Measurements from ENCODE around the gene NDUFC2.
"Not testable (repeated sequence)": the region's sequence is repeated elsewhere in the genome, so short reads cannot be mapped to it uniquely, and the experiment has no call there.

DNA sequence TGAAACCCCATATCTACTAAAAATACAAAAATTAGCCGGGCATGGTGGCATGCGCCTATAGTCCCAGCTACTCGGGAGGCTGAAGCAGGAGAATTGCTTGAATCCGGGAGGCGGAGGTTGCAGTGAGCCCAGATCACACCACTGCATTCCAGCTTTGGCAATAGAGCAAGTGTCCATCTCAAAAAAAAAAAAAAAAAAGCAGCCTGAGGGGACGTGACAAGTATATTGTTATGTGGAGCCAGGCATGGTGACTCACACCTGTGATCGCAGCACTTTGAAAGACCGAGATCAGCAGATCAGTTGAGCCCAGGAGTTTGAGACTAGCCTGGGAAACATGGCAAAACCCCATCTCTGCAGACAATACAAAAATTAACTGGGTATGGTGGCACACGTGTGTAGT lies 51.2 kb downstream of the NDUFC2 start:
- TF ChIP-seq, protein P1, sequence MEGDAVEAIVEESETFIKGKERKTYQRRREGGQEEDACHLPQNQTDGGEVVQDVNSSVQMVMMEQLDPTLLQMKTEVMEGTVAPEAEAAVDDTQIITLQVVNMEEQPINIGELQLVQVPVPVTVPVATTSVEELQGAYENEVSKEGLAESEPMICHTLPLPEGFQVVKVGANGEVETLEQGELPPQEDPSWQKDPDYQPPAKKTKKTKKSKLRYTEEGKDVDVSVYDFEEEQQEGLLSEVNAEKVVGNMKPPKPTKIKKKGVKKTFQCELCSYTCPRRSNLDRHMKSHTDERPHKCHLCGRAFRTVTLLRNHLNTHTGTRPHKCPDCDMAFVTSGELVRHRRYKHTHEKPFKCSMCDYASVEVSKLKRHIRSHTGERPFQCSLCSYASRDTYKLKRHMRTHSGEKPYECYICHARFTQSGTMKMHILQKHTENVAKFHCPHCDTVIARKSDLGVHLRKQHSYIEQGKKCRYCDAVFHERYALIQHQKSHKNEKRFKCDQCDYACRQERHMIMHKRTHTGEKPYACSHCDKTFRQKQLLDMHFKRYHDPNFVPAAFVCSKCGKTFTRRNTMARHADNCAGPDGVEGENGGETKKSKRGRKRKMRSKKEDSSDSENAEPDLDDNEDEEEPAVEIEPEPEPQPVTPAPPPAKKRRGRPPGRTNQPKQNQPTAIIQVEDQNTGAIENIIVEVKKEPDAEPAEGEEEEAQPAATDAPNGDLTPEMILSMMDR (IDR thresholded peaks at IDR 0.05), result not testable (repeated sequence)
- TF ChIP-seq POLR2A (IDR thresholded peaks at IDR 0.05); POLR2AphosphoS5 (IDR thresholded peaks at IDR 0.05; ENCODE audit: insufficient read depth in 1 of 2, low read depth in 1 of 2): not testable (repeated sequence)

Measured in vagina (tissue), 2 donors.